Astrocyte (in vitro differentiated cells and primary cell): ENCODE measurements around the gene OTUD7B. TPM values are rescaled to one million over a fixed set of nuclear protein-coding genes. Genes with fewer than 3 reads are reported as not detected.

Experiments
- DNase-seq: peaks from one replicate; pipeline ENCODE4 v3.0.0-alpha.2; 2010; ENCODE audit warnings: low read depth
- FAIRE-seq: peaks from 2 replicates; lab custom pipeline; 2011; peaks lifted over from hg19 to GRCh38; lab: Jason Lieb, UNC
- H2AFZ ChIP-seq: 2 replicates; pipeline ENCODE4 v1.6.0; 2012; ENCODE audit warnings: low read depth, low read length, inconsistent platforms
- H3K27ac ChIP-seq: 2 replicates; pipeline ENCODE4 v1.5.1; 2011; ENCODE audit warnings: low read depth, low read length, inconsistent platforms
- H3K27me3 ChIP-seq: 2 replicates; pipeline ENCODE4 v1.6.0; 2011; ENCODE audit warnings: low read length, inconsistent platforms; ENCODE audit not compliant: insufficient read depth
- H3K36me3 ChIP-seq: 2 replicates; pipeline ENCODE4 v1.5.1; 2011; ENCODE audit warnings: low read length, inconsistent platforms; ENCODE audit not compliant: insufficient read depth
- H3K4me1 ChIP-seq: 2 replicates; pipeline ENCODE4 v1.5.1; 2011; ENCODE audit warnings: low read length, inconsistent platforms; ENCODE audit not compliant: insufficient read depth
- H3K4me2 ChIP-seq: 2 replicates; pipeline ENCODE4 v1.6.0; 2012; ENCODE audit warnings: low read length, inconsistent platforms
- H3K4me3 ChIP-seq: 2 replicates; pipeline ENCODE4 v1.5.1; 2011; ENCODE audit warnings: low read depth, mild to moderate bottlenecking, low read length, inconsistent platforms; ENCODE audit not compliant: insufficient read depth
- H3K79me2 ChIP-seq: 2 replicates; pipeline ENCODE4 v1.6.0; 2012; ENCODE audit warnings: mild to moderate bottlenecking, low read length, inconsistent platforms; ENCODE audit not compliant: insufficient read depth
- H3K9ac ChIP-seq: 2 replicates; pipeline ENCODE4 v1.6.0; 2012; ENCODE audit warnings: mild to moderate bottlenecking, low read length, inconsistent platforms
- H3K9me3 ChIP-seq: 2 replicates; pipeline ENCODE4 v1.5.1; 2012; ENCODE audit warnings: low read depth, mild to moderate bottlenecking, low read length, inconsistent platforms; ENCODE audit not compliant: insufficient read depth
- H4K20me1 ChIP-seq: 2 replicates; pipeline ENCODE4 v1.6.0; 2012; ENCODE audit warnings: low read length, inconsistent platforms; ENCODE audit not compliant: insufficient read depth
- H3K27ac Mint-ChIP-seq: one replicate; pipeline ENCODE4 v1.8.0; 2021; ENCODE audit warnings: mild to moderate bottlenecking, mixed read lengths; ENCODE audit not compliant: unreplicated experiment
- H3K27me3 Mint-ChIP-seq: one replicate; pipeline ENCODE4 v1.8.0; 2021; ENCODE audit warnings: low read depth, mixed read lengths; ENCODE audit not compliant: unreplicated experiment
- H3K36me3 Mint-ChIP-seq: one replicate; pipeline ENCODE4 v1.8.0; 2021; ENCODE audit warnings: low read depth, mixed read lengths; ENCODE audit not compliant: unreplicated experiment
- H3K4me1 Mint-ChIP-seq: one replicate; pipeline ENCODE4 v1.8.0; 2021; ENCODE audit warnings: low read depth, mixed read lengths; ENCODE audit not compliant: unreplicated experiment
- H3K4me3 Mint-ChIP-seq: one replicate; pipeline ENCODE4 v1.8.0; 2021; ENCODE audit warnings: mild to moderate bottlenecking, moderate library complexity, mixed read lengths; ENCODE audit not compliant: unreplicated experiment
- H3K9me3 Mint-ChIP-seq: one replicate; pipeline ENCODE4 v1.8.0; 2021; ENCODE audit warnings: mild to moderate bottlenecking, mixed read lengths; ENCODE audit not compliant: unreplicated experiment
- CTCF ChIP-seq: IDR thresholded peaks from 2 replicates; pipeline ENCODE4 v1.5.1; 2011; ENCODE audit warnings: low read depth, mild to moderate bottlenecking, inconsistent platforms, low read length, moderate library complexity; ENCODE audit not compliant: insufficient read depth
- EZH2 ChIP-seq: IDR thresholded peaks from 2 replicates; pipeline ENCODE4 v1.6.1; 2012; ENCODE audit warnings: mild to moderate bottlenecking, low read length, inconsistent platforms; ENCODE audit not compliant: insufficient read depth
- total RNA-seq: library from RNA; stranded (reverse); gene quantifications from 2 replicates; pipeline ENCODE4 v1.2.1, GENCODE V29; 2021

OTUD7B gene
- total RNA-seq, 1 donor from 2014 or later, result 33.1 TPM

DNA sequence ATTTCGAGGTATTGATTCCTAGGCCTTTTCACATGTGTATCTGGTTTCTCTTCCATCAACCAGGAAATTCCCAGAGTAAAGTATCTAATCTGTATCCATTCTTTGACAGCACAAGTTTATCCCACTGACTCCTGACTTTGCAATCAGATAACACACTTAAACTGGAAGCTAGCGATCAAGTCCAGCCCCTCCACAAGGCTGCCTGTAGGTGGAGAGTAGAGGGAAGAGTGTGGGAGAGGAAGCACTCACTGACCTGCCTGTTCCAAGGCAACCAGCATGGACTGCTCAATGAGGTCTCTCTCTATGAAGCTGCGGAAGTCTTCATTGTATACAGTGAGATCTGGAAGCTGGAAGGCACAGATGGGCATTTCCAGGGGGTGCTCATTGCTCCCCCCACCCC is 43.5 kb downstream of the OTUD7B start:
- DNase-seq (no peak), FAIRE-seq (no peak)
- peaks cover 15% of the 10 kb centered on the region for H3K4me1 Mint-ChIP-seq
- peaks cover 48% of the 10 kb centered on the region for H3K36me3 ChIP-seq
- peaks cover 3% of the 10 kb centered on the region for H3K79me2 ChIP-seq
- no peaks in the 10 kb centered on the region for H3K9me3 ChIP-seq
- no peak overlapping the region for H3K4me2 ChIP-seq
- H3K4me3 ChIP-seq, result no peak overlapping the region
- peaks cover 9% of the 10 kb centered on the region for H4K20me1 ChIP-seq
- H3K4me1 ChIP-seq, result no peaks in the 10 kb centered on the region
- no peaks in the 10 kb centered on the region for H3K27me3 ChIP-seq
- no peaks in the 10 kb centered on the region for H3K27me3 Mint-ChIP-seq
- H3K9ac ChIP-seq, result no peak overlapping the region
- H2AFZ ChIP-seq, result no peak overlapping the region
- no peak overlapping the region for H3K27ac Mint-ChIP-seq
- TF ChIP-seq CTCF, result no peak
- TF ChIP-seq EZH2, result no peak
- peaks cover 14% of the 10 kb centered on the region for H3K36me3 Mint-ChIP-seq
- H3K9me3 Mint-ChIP-seq, result no peaks in the 10 kb centered on the region
- no peak overlapping the region for H3K4me3 Mint-ChIP-seq
- H3K27ac ChIP-seq, result no peak overlapping the region

- Mint-ChIP-seq H3K9me3 (no peaks in the 10 kb centered on the region), H3K4me1 (peaks cover 16% of the 10 kb centered on the region), H3K27me3 (no peaks in the 10 kb centered on the region), H3K27ac (no peak overlapping the region), H3K4me3 (no peak overlapping the region), H3K36me3 (peaks cover 14% of the 10 kb centered on the region)
- no peak overlapping the region for H3K27ac ChIP-seq
- no peak overlapping the region for H3K4me3 ChIP-seq
- H2AFZ ChIP-seq, result no peak overlapping the region
- no peaks in the 10 kb centered on the region for H3K4me1 ChIP-seq
- H3K36me3 ChIP-seq, result peaks cover 42% of the 10 kb centered on the region
- H3K9ac ChIP-seq, result no peak overlapping the region
- TF ChIP-seq EZH2 (no peak), CTCF (no peak)
- peaks cover 3% of the 10 kb centered on the region for H3K79me2 ChIP-seq
- no peak overlapping the region for H3K4me2 ChIP-seq
- H3K9me3 ChIP-seq, result no peaks in the 10 kb centered on the region
- no peak for DNase-seq
- H3K27me3 ChIP-seq, result no peaks in the 10 kb centered on the region
- H4K20me1 ChIP-seq, result peaks cover 9% of the 10 kb centered on the region
- FAIRE-seq, result no peak
Observed at GRCh38 chr1:149966405-149966804, 44.1 kb downstream of the OTUD7B start.

DNA sequence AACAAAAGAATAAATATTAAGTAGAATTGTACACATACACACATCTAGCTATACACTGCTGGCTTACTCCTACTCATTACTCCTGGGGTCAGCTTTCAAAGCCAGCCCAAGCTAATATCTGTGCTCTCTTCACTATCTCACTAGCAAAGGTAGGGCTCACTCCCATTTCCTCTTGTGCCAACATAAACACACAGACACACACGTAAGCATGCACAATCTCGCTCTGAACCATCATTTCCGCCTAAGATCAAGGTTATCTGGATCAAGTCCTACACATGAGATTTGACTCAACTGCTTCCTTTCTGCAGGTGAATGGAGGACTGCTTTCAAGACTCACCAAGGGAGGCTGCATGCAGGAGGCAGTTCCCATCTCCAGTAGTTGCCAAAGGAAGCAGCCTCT is 45.1 kb downstream of the OTUD7B start:
- Histone ChIP-seq H3K4me3 (no peak overlapping the region), H3K36me3 (peaks cover 33% of the 10 kb centered on the region), H3K4me1 (no peaks in the 10 kb centered on the region), H3K27me3 (no peaks in the 10 kb centered on the region), H3K79me2 (peaks cover 3% of the 10 kb centered on the region), H3K4me2 (no peak overlapping the region), H2AFZ (no peak overlapping the region), H3K9ac (no peak overlapping the region), H3K27ac (no peak overlapping the region), H3K9me3 (no peaks in the 10 kb centered on the region), H4K20me1 (peaks cover 9% of the 10 kb centered on the region)
- peaks cover 16% of the 10 kb centered on the region for H3K4me1 Mint-ChIP-seq
- no peak for DNase-seq
- H3K27me3 Mint-ChIP-seq, result no peaks in the 10 kb centered on the region
- TF ChIP-seq EZH2 (no peak), CTCF (no peak)
- no peak for FAIRE-seq
- no peak overlapping the region for H3K4me3 Mint-ChIP-seq
- peaks cover 9% of the 10 kb centered on the region for H3K36me3 Mint-ChIP-seq
- no peak overlapping the region for H3K27ac Mint-ChIP-seq
- H3K9me3 Mint-ChIP-seq, result no peaks in the 10 kb centered on the region
